Stimulated activated CD8-positive, alpha-beta memory T cell treated with anti-CD3 and anti-CD28 coated beads, Interleukin-15, amount 100 ng/mL, for 4 hours (primary cell): ENCODE results near the gene PIGH.
"Not testable (repeated sequence)": the region's sequence is repeated elsewhere in the genome, so short reads cannot be mapped to it uniquely, and the experiment has no call there.

ENCODE experiments used
- DNase-seq, 2 donors: peaks; one replicate each; pipeline ENCODE4 v3.0.0-alpha.2; 2020; ENCODE audit warnings: low read depth in 2 of 2

PIGH gene

DNA sequence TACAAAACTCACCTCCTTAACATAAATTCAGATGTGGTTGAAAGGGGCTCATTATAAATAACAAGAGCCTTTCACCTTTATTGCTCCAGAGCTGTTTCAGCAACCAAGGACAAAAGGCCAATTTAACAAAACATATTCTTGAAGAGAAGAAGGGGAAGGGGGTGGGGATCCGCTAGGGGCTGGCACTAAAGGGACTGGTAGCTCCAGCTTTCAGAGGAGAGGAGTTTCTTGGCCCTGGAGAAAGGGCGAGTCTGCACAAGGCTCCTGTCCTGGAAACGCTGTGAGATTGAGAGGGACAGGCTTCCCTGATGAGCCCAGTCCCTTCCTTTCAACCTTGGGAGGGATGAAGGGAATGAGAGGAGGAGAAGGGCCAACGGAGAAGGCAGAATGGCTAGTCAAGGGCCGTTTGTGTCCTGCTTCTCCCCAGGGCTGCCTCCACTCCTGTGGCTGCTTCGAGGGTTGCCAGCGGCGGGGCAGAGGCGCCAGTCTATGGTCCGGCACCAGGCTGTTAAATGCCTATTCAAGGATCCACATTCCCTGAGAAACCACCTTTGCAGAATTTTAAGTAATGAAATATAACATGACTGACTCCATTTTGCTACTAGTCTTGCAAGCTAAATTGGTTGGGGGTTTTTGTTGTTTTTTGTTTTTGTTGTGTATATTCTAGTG is 9.7 kb upstream of the PIGH start:
- DNase-seq, result no peak

GRCh38 chr14:67607646-67608045 is 7.6 kb upstream of the PIGH start:
- DNase-seq, result no peak

GRCh38 chr14:67602995-67603545 is 3.0 kb upstream of the PIGH start:
- DNase-seq, result no peak

DNA sequence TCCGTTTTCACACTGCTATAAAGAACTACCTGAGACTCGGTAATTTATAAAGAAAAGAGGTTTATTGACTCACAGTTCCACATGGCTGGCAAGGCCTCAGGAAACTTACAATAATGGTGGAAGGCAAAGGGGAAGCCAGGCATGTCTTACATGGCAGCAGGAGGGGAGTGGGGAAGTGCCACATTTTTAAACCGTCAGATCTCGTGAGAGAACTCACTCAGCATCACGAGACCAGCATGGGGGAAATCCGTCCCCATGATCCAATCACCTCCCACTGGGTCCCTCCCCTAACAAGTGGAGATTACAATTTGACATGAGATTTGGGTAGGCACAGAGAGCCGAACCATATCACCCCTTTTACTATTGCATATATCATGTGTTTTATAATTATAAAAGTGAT is 2.0 kb upstream of the PIGH start:
- DNase-seq, result no peak

GRCh38 chr14:67600562-67600974 is 500 bp upstream of the PIGH start:
- not testable (repeated sequence) for DNase-seq

- DNase-seq, result no peak
Observed at GRCh38 chr14:67595392-67595791, 4.7 kb downstream of the PIGH start.

DNA sequence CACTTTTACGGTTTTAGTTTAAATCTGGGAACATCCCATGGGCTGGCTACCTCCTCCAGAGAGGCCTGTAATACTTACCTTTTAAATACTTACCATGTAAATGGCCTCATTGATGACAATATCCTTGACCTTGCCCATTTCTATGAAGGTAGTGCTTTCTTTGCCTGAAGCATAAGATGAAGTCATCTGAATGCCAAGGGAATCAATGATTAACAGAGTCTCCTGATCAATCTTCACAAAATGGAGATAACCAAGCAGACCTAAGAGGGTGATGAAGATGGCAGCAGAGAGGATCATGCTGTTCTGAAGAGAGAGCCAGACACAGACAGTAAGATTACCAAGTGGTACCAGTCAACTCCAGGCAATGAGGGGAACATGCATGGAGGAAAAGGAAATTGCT is 6.4 kb downstream of the PIGH start:
- DNase-seq, result not testable (repeated sequence)

DNA sequence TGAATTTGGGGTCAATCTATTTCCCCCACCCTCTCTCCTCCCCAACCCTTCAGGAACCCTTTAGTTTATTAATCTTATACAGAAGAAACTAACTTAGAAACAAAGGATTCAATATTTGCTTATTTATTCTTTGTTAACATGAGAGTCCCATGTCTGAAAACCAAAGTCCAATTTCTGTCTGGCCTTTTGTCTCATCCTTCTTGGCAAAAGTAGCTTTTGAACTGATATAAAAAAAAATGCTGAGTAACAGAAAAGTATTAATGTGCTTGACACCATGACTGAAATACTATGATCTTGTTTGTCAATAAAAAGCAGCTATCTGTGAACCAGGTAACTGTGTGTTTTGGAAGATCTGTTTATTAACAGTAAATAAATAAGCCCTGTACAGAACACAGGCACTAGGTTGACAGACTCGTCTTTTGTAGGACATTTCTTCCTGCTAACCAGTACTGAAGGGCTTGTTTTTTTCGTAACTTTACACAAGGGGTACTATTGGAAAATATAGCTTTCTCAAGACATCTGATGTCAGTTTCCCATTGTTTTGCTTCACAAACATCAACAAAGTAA is 10.8 kb downstream of the PIGH start:
- no peak for DNase-seq

DNA sequence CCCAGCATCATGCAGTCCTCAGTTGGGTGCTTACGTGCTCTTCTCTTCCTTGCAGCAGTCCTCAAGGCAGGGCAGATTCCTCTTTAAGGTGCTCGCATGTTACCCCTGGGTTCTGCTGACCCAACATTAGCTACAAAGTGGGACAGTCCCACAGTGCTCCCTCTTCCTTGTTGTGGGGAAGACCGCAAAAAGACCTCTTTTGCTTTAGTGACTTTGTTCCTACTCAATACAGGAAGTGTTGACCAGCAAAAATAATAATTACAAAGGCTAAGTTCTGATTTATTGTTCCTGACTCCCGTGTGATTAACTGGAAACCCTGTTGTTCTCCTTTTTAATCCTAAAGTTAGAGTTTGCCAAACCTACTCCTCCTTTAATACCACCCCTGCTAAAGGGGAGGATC is 13.7 kb downstream of the PIGH start:
- no peak for DNase-seq

- no peak for DNase-seq
Observed at GRCh38 chr14:67584978-67585377, 15.1 kb downstream of the PIGH start.

DNA sequence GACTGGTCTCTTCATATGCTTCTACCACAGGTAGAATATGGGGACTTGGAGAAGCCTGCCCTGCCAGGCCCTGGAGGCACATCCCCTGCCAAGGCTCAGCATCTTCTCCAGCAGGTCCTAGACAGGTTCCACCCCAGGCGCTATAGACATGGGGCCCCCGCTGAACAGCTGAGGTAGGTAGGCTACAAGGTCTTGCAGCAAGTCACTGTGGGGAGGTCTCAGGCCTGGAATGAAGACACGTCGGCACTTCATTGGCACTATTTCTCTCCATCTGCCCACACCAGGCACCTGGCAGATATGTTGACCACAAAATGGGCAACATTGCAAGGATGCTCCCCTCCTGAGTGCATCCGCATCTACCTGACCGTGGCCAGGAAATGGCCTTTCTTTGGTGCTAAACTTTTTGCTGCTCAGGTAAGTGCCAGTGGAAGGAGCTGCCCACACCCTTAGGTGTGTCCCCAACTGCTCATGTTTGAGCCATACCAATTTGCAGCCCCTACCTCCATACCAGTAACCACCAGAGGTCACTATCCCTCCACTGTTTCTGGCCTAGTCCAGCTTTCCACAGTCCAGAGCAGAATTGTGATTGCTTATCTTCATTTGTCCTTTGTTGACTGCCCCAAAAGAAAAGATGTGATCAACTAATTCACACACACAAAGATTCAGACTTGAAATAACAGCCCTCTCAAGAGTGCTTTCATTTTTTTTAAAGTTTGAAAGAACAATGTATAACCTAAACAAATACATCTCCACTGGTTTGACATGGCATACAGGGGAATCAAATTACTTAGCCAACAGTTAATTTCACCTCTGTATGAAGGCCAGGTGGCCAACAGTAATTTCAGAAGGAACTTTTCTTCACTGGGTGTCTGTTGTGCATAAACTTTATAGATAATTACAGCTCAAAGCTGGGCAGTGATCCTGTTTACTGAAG is 16.1 kb downstream of the PIGH start:
- no peak for DNase-seq

GRCh38 chr14:67582061-67582460 is 18.0 kb downstream of the PIGH start:
- no peak for DNase-seq

DNA sequence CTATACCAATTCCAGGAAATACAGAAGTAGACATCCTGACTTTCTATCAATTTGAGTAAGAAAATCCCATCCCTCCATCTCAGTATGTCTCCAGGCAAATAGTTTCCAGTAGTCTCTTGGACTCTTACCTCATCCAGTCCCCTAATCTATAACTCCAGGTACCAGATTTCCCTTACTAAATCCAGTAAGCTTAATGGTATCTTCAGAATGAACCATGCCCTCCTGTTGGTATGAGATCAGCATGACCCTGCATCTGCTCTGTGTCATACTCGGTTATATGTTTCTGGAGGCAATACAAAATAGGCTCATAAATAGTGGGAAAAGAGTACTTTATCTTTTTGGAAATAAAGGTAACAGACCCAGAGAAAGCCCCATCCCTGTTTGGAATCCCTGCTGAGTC is 18.4 kb downstream of the PIGH start:
- DNase-seq, result no peak

DNA sequence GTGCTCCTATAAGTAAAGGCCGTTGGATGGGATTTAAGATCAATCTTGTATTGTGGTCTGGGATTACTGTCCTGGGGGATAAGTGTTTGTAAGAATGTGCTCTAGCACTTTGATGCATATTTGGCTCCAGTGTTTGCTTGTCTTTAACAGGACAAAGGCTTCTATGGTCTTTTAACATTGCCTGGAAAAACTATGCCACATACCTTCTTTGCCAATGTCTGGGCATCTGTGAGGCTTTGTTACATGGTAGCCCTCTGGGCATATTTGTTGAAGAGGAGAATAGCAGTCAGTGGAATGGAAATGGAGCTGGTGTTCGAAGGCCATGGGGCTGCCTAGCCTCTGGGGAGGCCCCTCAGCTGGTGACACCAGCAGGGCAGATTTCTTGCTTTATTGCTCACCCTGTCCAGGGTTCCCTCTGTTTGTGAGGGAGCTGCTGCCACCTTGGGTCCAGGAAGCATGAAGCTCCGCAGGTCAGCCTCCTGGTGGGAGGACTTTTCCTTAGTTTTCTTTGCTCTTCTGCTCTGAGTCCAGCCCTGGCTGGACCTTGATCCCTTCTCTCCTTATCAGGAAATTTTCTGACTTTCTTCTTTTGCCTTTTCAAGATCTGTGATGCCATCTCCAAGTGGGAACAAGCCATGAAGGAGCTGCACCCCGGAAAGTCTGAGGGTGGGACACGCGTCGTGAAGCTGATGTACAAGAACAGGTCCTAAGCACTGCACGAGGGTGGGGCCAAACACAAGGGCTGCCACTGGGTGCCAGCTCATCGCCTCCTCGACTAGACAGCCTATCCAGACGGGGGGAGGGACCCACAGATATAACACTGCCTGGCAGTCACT is 19.5 kb downstream of the PIGH start:
- no peak for DNase-seq

- DNase-seq, result no peak
Observed at GRCh38 chr14:67579636-67580035, 20.4 kb downstream of the PIGH start.

- no peak for DNase-seq
Observed at GRCh38 chr14:67579040-67579439, 21.0 kb downstream of the PIGH start.

DNA sequence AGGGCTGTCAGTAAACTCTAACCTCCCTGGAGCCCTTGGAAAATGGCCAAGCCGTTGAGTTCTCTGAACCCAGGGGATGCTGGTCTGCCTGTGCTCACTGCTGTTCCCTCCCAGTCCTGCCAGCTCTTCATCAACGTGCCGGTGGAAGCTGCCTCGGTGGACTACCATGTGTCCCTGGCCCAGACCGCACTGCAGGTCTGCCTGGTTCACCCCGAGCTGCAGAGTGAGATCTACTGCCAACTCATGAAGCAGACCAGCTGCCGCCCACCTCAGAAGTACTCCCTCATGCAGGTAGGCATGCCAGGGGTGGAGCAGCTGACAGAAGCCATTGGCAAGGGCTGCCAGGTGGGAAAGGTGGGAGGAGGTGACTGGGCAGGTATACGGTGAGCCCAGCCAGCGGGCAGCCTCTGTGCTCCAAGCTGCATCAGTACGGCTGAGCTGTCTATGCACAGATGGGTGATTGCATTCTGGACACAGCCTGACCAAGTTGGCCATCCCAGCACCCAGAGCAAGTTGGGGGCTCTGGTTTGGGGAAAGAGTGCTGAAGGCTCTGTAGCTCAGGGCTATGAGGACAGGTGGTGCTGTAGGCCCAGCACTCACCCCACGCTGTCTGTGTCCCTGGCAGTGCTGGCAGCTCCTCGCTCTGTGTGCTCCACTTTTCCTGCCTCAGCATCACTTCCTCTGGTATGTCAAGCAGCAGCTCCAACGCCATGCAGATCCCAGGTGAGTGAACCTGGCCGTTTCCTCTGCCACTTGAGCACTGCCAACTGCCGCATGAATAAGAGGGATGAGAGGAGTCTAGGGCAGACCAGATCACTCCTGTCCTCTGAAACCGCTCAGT is 21.9 kb downstream of the PIGH start:
- no peak for DNase-seq

DNA sequence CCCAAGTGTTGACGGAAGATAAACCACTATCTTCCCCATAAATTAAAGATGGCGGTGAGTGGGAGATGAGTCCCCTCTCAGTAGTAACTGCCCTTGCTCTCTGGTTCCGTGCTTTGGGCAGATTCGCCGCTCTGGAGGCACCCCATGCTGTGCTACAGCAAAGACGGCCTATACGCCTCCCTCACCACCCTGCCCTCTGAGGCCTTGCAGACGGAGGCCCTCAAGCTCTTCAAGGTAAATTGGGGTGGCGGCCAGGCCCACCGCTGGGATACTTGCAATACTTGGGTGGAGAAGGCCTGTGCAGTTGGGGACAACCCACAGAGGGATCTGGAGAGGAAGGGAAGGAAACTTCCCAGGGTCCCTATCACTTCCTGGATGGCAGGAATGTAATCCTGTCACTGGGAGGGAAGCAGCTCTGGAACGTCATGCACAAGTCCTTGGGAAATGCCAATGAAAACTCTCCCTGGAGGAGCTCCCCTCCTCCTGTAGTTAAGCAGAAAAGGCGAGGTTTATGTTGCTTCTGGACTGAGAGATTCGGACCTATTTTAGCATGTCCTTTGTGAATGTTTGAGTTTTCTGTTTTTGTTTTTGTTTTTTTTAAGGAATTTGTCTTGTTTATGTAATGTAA is 22.8 kb downstream of the PIGH start:
- DNase-seq, result no peak

GRCh38 chr14:67576216-67576955 is 23.7 kb downstream of the PIGH start:
- DNase-seq, result no peak

DNA sequence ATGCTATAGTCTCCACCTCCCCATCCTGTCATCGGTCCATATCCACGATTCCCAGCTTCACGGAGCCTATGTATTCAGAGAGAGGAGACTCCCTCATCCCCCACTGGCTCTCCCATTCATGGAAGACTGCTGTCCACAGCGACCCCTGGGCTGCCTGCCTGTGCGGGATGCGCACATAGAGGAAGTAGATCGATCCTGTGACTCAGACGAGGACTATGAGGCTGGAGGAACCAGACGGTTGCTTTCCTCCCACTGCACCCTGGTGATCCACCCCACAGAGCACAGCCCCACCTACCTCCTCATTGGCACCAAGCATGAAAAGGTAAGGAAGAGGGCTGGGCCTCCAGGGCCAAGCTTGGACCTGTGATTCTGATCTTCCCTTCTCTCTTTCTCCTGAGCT is 24.4 kb downstream of the PIGH start:
- DNase-seq, result no peak
